K562 (cell line): ENCODE data around the gene FBXW11. TPM values are rescaled to one million over a fixed set of nuclear protein-coding genes. Genes with fewer than 3 reads are reported as not detected.

Experiments
- ARID3A ChIP-seq: IDR thresholded peaks from 2 replicates; pipeline ENCODE4 v1.6.1; 2012; ENCODE audit warnings: low read depth, low read length, improper control_type of control experiment, borderline replicate concordance
- CHD4 ChIP-seq: fragments of 200-600 bp; sonication (generic); IDR thresholded peaks from 3 replicates; pipeline ENCODE4 v1.6.1; 2012; ENCODE audit warnings: low read depth, mild to moderate bottlenecking, mixed read lengths, low read length, inconsistent platforms; ENCODE audit not compliant: insufficient read depth, insufficient replicate concordance, poor library complexity, severe bottlenecking
- CREM ChIP-seq: IDR thresholded peaks from 2 replicates; pipeline ENCODE4 v1.6.1; 2014; ENCODE audit warnings: antibody characterized with exemption, low read depth
- E4F1 ChIP-seq: fragments of 250-450 bp; sonication (Bioruptor Pico); IDR thresholded peaks from 2 replicates; pipeline ENCODE4 v1.5.0; 2021; ENCODE audit warnings: mild to moderate bottlenecking, borderline replicate concordance
- ETS2 ChIP-seq: IDR thresholded peaks from 2 replicates; pipeline ENCODE4 v1.6.1; 2016; ENCODE audit warnings: borderline replicate concordance, missing genetic modification characterization, mild to moderate bottlenecking, moderate library complexity, missing compliant biosample characterization; ENCODE audit not compliant: poor library complexity, severe bottlenecking
- FOXK2 ChIP-seq, 2 experiments: fragments of 450-650 bp; IDR thresholded peaks in 1 of 2; conservative IDR thresholded peaks in 1 of 2; 2 replicates each; pipeline ENCODE4 v1.6.1; 2016; ENCODE audit warnings: low read depth in 2 of 2, mild to moderate bottlenecking in 1 of 2
- GTF2F1 ChIP-seq: IDR thresholded peaks from 2 replicates; pipeline ENCODE4 v1.6.1; 2011; ENCODE audit warnings: low read depth, low read length, improper control_type of control experiment
- HDAC3 ChIP-seq: fragments of 450-650 bp; IDR thresholded peaks from 2 replicates; pipeline ENCODE4 v1.6.1; 2018; ENCODE audit warnings: borderline replicate concordance, mild to moderate bottlenecking, moderate library complexity; ENCODE audit not compliant: partially characterized antibody
- KLF10 ChIP-seq: fragments of 250-450 bp; sonication (Bioruptor Pico); IDR thresholded peaks from 2 replicates; pipeline ENCODE4 v1.6.1; 2021; ENCODE audit warnings: matching md5 sums
- LEF1 ChIP-seq: fragments of 450-650 bp; IDR thresholded peaks from 2 replicates; pipeline ENCODE4 v1.6.1; 2016; ENCODE audit warnings: mild to moderate bottlenecking
- MYC ChIP-seq, 2 experiments: fragments of 250-450 bp in 1 of 2; sonication (Bioruptor Pico) in 1 of 2; IDR thresholded peaks; 2 replicates each; pipeline versions ENCODE4 v1.5.1 to v1.6.1; 2012 to 2021; ENCODE audit warnings: low read depth in 2 of 2, borderline replicate concordance in 1 of 2, improper control_type of control experiment in 1 of 2, low read length in 1 of 2, mild to moderate bottlenecking in 1 of 2, moderate library complexity in 1 of 2
- PHB2 ChIP-seq: fragments of 450-650 bp; IDR thresholded peaks from 2 replicates; pipeline ENCODE4 v1.6.1; 2017; ENCODE audit warnings: low read depth
- PHF8 ChIP-seq: fragments of 200-600 bp; sonication (generic); IDR thresholded peaks from 2 replicates; pipeline ENCODE4 v1.6.1; 2012; ENCODE audit warnings: mixed run types, mild to moderate bottlenecking, inconsistent platforms, low read length, moderate library complexity, borderline replicate concordance
- RERE ChIP-seq: sonication (generic); formaldehyde crosslinking; IDR thresholded peaks from 2 replicates; pipeline ENCODE4 v1.8.0; 2023; ENCODE audit warnings: missing genetic modification reagents, mild to moderate bottlenecking, borderline replicate concordance
- SMARCA5 ChIP-seq: fragments of 450-650 bp; IDR thresholded peaks from 2 replicates; pipeline ENCODE4 v1.6.1; 2016
- ZNF707 ChIP-seq: fragments of 250-450 bp; sonication (Bioruptor Pico); conservative IDR thresholded peaks from 2 replicates; pipeline ENCODE4 v1.8.0; 2022; ENCODE audit warnings: inconsistent platforms, mild to moderate bottlenecking, moderate library complexity
- ZNF830 ChIP-seq: fragments of 250-450 bp; sonication (Bioruptor Pico); IDR thresholded peaks from 2 replicates; pipeline ENCODE4 v1.5.0; 2021; ENCODE audit warnings: mild to moderate bottlenecking
- polyA plus RNA-seq, 8 experiments: library from polyadenylated mRNA; depleted of rRNA in 4 of 8; stranded (reverse) in 5 of 8; unstranded in 3 of 8; fragments of >200 nt; fragmentation: Nextera tagmentation in 2 of 8; fragmentation: Illumina TruSeq in 1 of 8; extraction: Ambion mirVana in 2 of 8; extraction: Trizol in 1 of 8; gene quantifications; 2 replicates each; pipeline versions ENCODE4 v1.2.1 to v1.2.3, GENCODE V29; 2011 to 2014; ENCODE audit warnings: inconsistent platforms in 1 of 8, missing spikeins in 1 of 8
- total RNA-seq, 7 experiments: library from RNA; depleted of rRNA in 6 of 7; stranded (reverse); fragments of >200 nt in 6 of 7; fragmentation: Illumina TruSeq in 2 of 7; extraction: Trizol in 2 of 7; gene quantifications; 2 replicates each; pipeline versions ENCODE4 v1.2.1 to v1.2.3, GENCODE V29; 2011 to 2021; ENCODE audit warnings: low replicate concordance in 1 of 7

FBXW11 gene
- total and polyA plus RNA-seq, 9 of the 15 experiments (the other 6 are each of a cell fraction or from before 2014, with no cell fraction given) = 3.0 to 28.6 (median 23.6) TPM

- TF ChIP-seq MYC (IDR thresholded peaks at IDR 0.05; ENCODE audit: low read depth, low read length) (peak; percentile 87), MYC (CRISPR knock-in tag; IDR thresholded peaks at IDR 0.05; ENCODE audit: borderline replicate concordance, low read depth) (no peak), ZNF830 (no peak), RERE (CRISPR knock-in tag) (no peak), ARID3A (peak; percentile 58; the same call in 1 of the 2 replicates), SMARCA5 (no peak), PHB2 (no peak), ZNF707 (CRISPR knock-in tag) (no peak), FOXK2 (conservative IDR thresholded peaks at IDR 0.05 in 1 of 2, IDR thresholded peaks at IDR 0.05 in 1 of 2; ENCODE audit: low read depth in 2 of 2) (peak; percentile 19 to 40; a peak in 2 of 4 replicates), HDAC3 (peak; percentile 67), PHF8 (no peak), CREM (peak; percentile 54; the same call in 1 of the 2 replicates), LEF1 (peak; percentile 78; the same call in 1 of the 2 replicates), KLF10 (CRISPR knock-in tag) (no peak), E4F1 (CRISPR knock-in tag) (no peak), CHD4 (no peak), ETS2 (tag) (no peak), GTF2F1 (no peak)
Measured at GRCh38 chr5:171953860-171954701, 52.4 kb downstream of the FBXW11 start (continued).
